ENCODE measurements around the gene OAF.

Gene OAF

DNA sequence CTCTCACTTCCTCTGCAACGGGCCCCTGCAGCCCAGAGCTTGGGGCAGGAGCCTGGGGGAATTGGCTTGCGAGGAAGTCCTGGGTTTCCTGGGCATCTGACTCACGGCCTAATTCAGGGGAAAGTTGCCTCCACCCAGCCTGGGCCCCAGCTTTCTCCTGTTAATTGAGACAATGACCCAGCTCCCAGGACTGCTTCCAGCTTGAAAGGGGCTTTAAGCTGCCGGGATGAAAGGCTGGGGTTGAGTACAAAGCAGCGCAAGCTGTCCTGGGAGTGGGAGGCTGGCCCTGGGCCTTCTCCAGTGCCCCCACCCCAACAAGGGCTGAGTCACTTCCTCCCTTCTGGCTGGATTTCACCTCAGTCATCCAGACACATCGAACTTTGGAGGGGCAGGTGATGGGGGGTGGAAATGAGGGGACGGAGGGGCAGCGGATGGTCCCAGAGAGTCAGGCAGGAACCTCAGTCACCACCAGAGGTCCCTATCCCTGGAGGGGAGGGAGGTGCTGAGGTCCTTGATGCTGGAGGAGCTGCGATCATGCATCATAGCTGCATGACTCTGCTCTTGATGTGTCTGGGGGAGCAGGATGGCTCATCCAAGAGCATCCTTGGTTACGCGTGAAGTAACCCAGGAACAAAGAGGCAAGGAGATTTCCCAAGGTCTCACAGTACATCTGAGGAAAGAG, 30.1 kb upstream of the OAF start:
- Histone ChIP-seq H3K9ac (ENCODE audit: low read depth, low read length) (no peak overlapping the region), H3K4me2 (ENCODE audit: insufficient read depth, low read length) (no peak overlapping the region), H4K20me1 (ENCODE audit: insufficient read depth, low read length) (peaks cover 12% of the 10 kb centered on the region; the same call in 1 of the 2 replicates), H3K27ac (ENCODE audit: low read length) (no peak overlapping the region), H3K36me3 (ENCODE audit: insufficient read depth, low read length) (no peaks in the 10 kb centered on the region), H3K79me2 (ENCODE audit: insufficient read depth, low read length) (no peaks in the 10 kb centered on the region), H3K4me3 (ENCODE audit: low read depth in 1 of 2, low read length in 2 of 2) (no peak overlapping the region), H3K9me3 (ENCODE audit: insufficient read depth, low read length, severe bottlenecking) (no peaks in the 10 kb centered on the region), H3K4me1 (ENCODE audit: insufficient read depth, low read length) (no peaks in the 10 kb centered on the region), H2AFZ (ENCODE audit: low read depth, low read length) (no peak overlapping the region), H3K27me3 (ENCODE audit: insufficient read depth, low read length, poor library complexity) (peaks cover 30% of the 10 kb centered on the region)
- ATAC-seq (ENCODE audit: insufficient read depth, low read depth) (no peak), DNase-seq (no peak)
- TF ChIP-seq EZH2 (IDR thresholded peaks at IDR 0.05; ENCODE audit: borderline replicate concordance, low read depth, low read length, severe bottlenecking), result no peak
- TF ChIP-seq, protein P1, sequence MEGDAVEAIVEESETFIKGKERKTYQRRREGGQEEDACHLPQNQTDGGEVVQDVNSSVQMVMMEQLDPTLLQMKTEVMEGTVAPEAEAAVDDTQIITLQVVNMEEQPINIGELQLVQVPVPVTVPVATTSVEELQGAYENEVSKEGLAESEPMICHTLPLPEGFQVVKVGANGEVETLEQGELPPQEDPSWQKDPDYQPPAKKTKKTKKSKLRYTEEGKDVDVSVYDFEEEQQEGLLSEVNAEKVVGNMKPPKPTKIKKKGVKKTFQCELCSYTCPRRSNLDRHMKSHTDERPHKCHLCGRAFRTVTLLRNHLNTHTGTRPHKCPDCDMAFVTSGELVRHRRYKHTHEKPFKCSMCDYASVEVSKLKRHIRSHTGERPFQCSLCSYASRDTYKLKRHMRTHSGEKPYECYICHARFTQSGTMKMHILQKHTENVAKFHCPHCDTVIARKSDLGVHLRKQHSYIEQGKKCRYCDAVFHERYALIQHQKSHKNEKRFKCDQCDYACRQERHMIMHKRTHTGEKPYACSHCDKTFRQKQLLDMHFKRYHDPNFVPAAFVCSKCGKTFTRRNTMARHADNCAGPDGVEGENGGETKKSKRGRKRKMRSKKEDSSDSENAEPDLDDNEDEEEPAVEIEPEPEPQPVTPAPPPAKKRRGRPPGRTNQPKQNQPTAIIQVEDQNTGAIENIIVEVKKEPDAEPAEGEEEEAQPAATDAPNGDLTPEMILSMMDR (IDR thresholded peaks at IDR 0.05; ENCODE audit: borderline replicate concordance, extremely low read depth, low read length, poor library complexity, severe bottlenecking), result no peak

DNA sequence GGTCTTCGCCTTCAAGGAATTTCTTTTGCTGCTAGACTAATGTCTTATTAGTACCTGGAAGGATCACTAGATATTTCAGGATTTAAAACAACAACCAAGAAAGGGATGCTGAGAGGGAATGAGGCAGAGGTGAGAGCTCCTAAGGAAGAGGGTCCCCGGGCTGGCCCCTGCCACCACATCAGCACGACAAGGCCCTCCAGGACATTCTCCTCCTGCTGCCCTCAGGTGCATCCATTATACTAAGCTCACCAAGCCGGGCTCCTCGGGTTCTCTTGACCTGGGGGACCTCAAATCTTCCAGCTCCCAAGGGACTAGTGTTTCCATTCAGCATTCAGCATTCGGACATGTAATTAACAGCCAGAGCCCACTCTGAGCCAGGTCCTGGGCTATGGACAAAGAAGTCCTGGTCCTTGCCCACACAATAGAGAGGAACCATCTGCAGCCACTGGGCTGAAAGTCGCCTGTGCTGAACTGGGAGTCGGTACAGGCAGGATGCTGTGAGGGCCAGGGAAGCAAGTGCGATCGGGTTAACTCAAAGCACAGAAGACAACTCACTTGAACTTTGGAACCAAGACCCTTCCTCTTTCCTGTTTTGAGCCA, 29.4 kb upstream of the OAF start:
- Histone ChIP-seq H2AFZ (ENCODE audit: low read depth, low read length) (no peak overlapping the region), H3K9ac (ENCODE audit: low read depth, low read length) (no peak overlapping the region), H3K27me3 (ENCODE audit: insufficient read depth, low read length, poor library complexity) (peaks cover 30% of the 10 kb centered on the region), H3K36me3 (ENCODE audit: insufficient read depth, low read length) (no peaks in the 10 kb centered on the region), H3K79me2 (ENCODE audit: insufficient read depth, low read length) (no peaks in the 10 kb centered on the region), H3K4me1 (ENCODE audit: insufficient read depth, low read length) (no peaks in the 10 kb centered on the region), H3K27ac (ENCODE audit: low read length) (no peak overlapping the region), H3K4me2 (ENCODE audit: insufficient read depth, low read length) (no peak overlapping the region), H3K9me3 (ENCODE audit: insufficient read depth, low read length, severe bottlenecking) (no peaks in the 10 kb centered on the region), H3K4me3 (ENCODE audit: low read depth in 1 of 2, low read length in 2 of 2) (no peak overlapping the region), H4K20me1 (ENCODE audit: insufficient read depth, low read length) (peaks cover 18% of the 10 kb centered on the region)
- TF ChIP-seq, protein P1 (IDR thresholded peaks at IDR 0.05; ENCODE audit: borderline replicate concordance, extremely low read depth, low read length, poor library complexity, severe bottlenecking), result no peak
- no peak for TF ChIP-seq EZH2 (IDR thresholded peaks at IDR 0.05; ENCODE audit: borderline replicate concordance, low read depth, low read length, severe bottlenecking)
- ATAC-seq (ENCODE audit: insufficient read depth, low read depth) (no peak), DNase-seq (no peak)

DNA sequence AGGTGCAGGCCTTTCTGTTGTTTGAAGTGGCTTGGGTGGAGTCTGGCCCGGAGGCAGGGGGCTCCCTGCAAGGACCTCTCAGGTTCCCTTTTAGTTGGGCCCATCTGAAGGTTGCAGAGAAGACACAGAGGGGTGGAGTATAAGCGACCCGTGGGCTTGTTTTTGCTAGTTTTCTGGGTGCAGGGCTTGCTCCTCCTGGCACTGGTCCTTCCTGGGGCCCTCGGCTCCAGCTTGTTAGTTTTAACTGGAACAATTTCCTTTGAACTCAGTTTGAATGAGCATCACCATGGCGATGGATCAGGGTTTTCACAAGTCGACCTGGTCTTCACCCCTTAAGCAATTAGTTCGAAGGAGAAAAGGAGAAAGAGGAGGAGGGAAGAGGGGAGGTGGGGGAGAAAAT, 28.5 kb upstream of the OAF start:
- no peak for ATAC-seq (ENCODE audit: insufficient read depth, low read depth)
- H3K4me3 ChIP-seq (ENCODE audit: low read depth in 1 of 2, low read length in 2 of 2), result no peak overlapping the region

More for the DNA sequence above, 28.5 kb upstream of the OAF start:
- Histone ChIP-seq H3K9me3 (ENCODE audit: insufficient read depth, low read length, severe bottlenecking) (no peaks in the 10 kb centered on the region), H4K20me1 (ENCODE audit: insufficient read depth, low read length) (peaks cover 18% of the 10 kb centered on the region), H3K79me2 (ENCODE audit: insufficient read depth, low read length) (no peaks in the 10 kb centered on the region), H3K27me3 (ENCODE audit: insufficient read depth, low read length, poor library complexity) (peaks cover 35% of the 10 kb centered on the region), H3K27ac (ENCODE audit: low read length) (no peak overlapping the region), H3K9ac (ENCODE audit: low read depth, low read length) (no peak overlapping the region), H2AFZ (ENCODE audit: low read depth, low read length) (no peak overlapping the region), H3K4me2 (ENCODE audit: insufficient read depth, low read length) (no peak overlapping the region), H3K4me1 (ENCODE audit: insufficient read depth, low read length) (no peaks in the 10 kb centered on the region), H3K36me3 (ENCODE audit: insufficient read depth, low read length) (no peaks in the 10 kb centered on the region)
- no peak for TF ChIP-seq EZH2 (IDR thresholded peaks at IDR 0.05; ENCODE audit: borderline replicate concordance, low read depth, low read length, severe bottlenecking)
- TF ChIP-seq, protein P1 (IDR thresholded peaks at IDR 0.05; ENCODE audit: borderline replicate concordance, extremely low read depth, low read length, poor library complexity, severe bottlenecking), result no peak
- DNase-seq, result no peak

All from DND-41 (cell line).